GM10266 (cell line): ENCODE results near the gene ZGPAT.

Experiments
- DNase-seq: peaks from one replicate; pipeline ENCODE4 v3.0.0; 2012; ENCODE audit errors: extremely low spot score
- CTCF ChIP-seq: IDR thresholded peaks from 2 replicates; pipeline ENCODE4 v1.5.1; 2012; ENCODE audit warnings: mild to moderate bottlenecking, low read depth; ENCODE audit not compliant: control insufficient read depth, insufficient read depth; ENCODE audit errors: missing control alignments

ZGPAT gene

DNA sequence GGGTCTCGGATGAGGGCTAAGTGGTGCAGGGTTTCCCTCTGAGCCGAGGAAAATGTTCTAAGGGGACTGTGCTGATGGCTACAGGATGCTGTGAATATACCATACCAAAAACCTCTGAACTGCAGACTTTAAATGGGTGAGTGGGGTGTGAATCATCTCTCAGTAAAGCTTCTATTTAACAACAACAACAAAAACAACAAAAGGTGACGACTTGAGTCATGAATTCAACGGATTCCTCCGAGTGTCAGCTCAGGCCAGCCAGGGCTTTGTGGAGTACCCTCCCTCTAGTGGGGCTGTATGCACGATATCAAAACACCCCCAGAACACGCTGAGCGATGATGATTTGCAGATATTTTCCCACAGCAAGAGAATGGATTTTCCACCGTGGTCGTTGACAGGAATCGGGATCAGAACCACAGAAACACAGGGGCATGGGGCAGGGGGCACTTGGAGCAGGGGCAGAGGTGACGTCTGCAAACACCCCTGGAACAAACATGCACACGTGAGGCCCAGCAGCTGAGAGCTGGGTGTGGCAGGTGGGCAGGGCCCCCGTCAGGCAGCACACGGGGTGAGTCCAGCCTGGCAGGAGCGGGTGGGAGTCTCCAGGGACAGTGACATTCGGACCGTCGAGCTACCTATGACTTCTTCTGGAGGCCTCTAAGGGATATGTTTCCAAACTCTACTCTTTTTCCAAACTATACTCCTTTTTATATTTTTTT lies 70.4 kb downstream of the ZGPAT start:
- no peak for TF ChIP-seq CTCF
- DNase-seq: no peak

- no peak for DNase-seq
- TF ChIP-seq CTCF: no peak
Measured at GRCh38 chr20:63778857-63779256, 71.0 kb downstream of the ZGPAT start.

DNA sequence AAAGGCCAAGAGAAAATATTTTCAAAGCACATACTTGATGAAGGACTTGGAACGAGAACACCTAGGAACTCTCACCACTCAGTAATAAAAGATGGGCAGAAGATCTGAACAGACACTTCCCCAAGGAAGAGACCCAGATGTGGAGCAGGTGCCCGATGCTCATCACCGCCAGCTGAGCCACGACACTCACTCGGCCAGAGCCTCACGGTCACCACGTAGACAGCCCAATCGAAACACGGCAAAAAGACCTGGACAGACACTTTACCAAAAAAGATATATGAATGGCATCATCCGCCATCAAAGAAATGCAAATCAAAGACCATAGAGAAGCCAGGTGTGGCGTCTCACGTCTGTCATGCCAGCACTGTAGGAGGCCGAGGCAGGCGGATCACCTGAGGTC lies 73.3 kb downstream of the ZGPAT start:
- TF ChIP-seq CTCF: no peak

DNA sequence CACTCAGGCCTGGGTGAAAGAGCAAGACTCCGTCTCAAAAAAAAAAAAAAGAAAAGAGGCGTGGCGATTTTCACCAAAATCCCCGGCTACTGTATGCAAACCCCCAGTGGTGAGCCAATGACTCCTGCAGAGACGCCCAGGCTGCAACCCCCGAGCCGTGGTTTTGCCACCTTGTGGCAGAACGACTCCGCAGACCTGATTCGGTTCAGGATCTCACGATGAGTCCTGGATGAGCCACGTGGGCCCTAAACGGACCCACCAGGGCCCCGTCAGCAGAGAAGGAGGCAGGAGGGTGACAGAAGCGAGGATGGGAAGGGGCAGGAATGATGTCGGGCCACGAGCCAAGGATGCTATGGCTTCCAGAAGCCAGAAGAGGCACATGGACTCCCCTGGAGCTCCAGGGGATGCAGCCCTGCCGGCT lies 74.2 kb downstream of the ZGPAT start:
- DNase-seq: no peak
- TF ChIP-seq CTCF: no peak

More for the DNA sequence above, 73.3 kb downstream of the ZGPAT start:
- DNase-seq: no peak

DNA sequence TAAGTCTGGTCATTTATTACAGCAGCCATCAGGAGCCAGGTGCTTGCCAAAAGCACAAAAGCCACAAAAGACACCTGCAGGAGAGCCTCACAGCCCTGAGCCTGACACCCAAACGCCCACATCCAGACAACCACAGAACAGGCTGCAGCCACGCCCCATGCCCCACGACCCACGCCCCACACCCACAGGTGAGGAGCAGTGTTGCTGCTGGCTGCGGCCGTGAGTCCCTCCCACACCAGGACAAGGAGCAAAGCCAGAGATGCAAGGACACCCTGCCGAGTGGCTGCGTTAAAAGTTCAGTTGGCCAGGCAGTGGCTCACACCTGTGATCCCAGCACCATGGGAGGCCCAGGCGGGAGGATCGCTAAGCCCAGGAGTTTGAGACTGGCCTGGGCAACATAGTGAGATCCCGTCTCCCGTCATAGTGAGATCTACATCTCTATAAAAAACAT lies 74.7 kb downstream of the ZGPAT start:
- TF ChIP-seq CTCF: no peak
- DNase-seq: no peak

DNA sequence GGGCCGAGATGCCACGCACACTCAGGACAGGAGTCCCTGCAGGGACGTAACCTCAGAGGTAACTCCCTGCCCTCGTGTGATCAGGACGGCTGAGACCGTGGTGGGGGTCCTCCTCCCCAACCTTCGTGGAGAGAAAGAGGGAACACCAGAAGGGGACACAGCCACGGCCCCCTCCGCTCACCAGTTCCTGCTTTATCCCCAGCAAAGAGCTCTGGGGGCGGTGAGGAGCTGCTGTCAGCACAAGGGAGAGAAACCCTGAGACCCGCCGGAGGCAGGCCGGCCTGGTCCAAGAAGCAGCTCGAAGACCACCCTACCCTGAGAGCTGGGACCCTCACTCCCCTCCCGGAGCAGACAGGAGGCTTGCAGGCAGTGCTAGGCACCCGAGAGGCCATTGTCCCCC lies 76.1 kb downstream of the ZGPAT start:
- no peak for DNase-seq
- TF ChIP-seq CTCF: no peak

DNA sequence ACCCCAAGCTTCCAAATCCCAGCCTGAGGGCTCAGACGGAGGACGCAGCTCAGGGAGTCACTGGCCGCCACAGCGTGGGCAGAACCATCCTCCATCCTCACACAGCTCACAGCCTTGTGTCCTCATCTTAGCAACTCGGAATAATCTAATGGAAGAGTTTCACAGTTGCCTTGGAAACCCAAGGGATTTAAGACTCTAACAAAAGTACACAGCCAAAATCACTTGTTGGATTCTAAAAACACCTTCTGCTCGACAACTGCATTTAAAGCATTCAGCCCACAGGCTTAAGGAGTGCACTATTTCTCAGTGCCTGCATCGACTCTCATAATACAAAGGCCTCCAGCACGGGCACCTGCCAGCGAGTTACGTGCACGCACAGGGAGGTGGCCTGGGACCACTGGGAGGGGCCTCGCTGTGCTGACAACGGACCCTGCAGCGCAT lies 77.9 kb downstream of the ZGPAT start:
- TF ChIP-seq CTCF: peak; percentile 2
- no peak for DNase-seq
